ENCODE data around the gene DTNA. TPM values are rescaled to one million over a fixed set of nuclear protein-coding genes. Genes with fewer than 3 reads are reported as not detected.

DTNA gene
- total RNA-seq, 1 experiment from 2014 or later = 0.77 TPM

DNA sequence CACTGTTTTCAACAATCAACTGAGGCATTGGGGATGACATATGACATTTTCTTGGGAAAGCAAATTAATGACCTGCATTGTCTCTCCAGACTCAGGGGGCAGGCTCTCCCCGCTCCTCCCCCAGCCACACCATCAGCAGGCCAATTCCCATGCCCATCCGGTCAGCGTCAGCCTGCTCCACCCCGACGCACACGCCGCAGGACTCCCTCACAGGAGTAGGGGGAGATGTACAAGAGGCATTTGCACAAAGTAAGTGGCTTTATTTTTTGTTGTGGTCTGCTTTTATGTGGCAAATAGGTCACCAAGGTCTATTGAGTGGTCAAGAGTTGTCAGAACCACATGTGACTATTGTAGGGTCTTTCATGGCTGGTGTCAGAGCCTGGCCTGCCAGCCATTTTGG, 165.1 kb downstream of the DTNA start:
- no TSS peak for BruUV-seq (replicated peaks)
- ChIA-PET CTCF (no interaction called here), POLR2A (no interaction called here)
- Histone ChIP-seq H3K36me3 (ENCODE audit: control insufficient read depth, insufficient read depth, low read length) (no peaks in the 10 kb centered on the region), H3K27ac (ENCODE audit: low read length) (no peak overlapping the region), H3K4me1 (ENCODE audit: control insufficient read depth, insufficient read depth, low read length) (no peaks in the 10 kb centered on the region), H3K27me3 (ENCODE audit: control insufficient read depth, insufficient read depth, low read length) (no peaks in the 10 kb centered on the region), H3K9me3 (ENCODE audit: control insufficient read depth, insufficient read depth, low read depth, low read length) (no peaks in the 10 kb centered on the region), H3K4me3 (ENCODE audit: low read depth in 2 of 2, low read length in 2 of 2) (no peak overlapping the region)
- DNase-seq (ENCODE audit: low read depth, low spot score) (no peak), ATAC-seq (no peak)
- intact Hi-C loops (cut with micrococcal nuclease; ENCODE audit: unreplicated experiment) = no loop called here
- TF ChIP-seq TCF7L2 (IDR thresholded peaks at IDR 0.05; ENCODE audit: low read depth, low read length) (no peak), POLR2AphosphoS5 (IDR thresholded peaks at IDR 0.05; ENCODE audit: low read depth, low read length) (no peak), SIN3A (IDR thresholded peaks at IDR 0.05; ENCODE audit: borderline replicate concordance, insufficient read depth, low read depth, low read length) (no peak)
- TF ChIP-seq, protein P1, sequence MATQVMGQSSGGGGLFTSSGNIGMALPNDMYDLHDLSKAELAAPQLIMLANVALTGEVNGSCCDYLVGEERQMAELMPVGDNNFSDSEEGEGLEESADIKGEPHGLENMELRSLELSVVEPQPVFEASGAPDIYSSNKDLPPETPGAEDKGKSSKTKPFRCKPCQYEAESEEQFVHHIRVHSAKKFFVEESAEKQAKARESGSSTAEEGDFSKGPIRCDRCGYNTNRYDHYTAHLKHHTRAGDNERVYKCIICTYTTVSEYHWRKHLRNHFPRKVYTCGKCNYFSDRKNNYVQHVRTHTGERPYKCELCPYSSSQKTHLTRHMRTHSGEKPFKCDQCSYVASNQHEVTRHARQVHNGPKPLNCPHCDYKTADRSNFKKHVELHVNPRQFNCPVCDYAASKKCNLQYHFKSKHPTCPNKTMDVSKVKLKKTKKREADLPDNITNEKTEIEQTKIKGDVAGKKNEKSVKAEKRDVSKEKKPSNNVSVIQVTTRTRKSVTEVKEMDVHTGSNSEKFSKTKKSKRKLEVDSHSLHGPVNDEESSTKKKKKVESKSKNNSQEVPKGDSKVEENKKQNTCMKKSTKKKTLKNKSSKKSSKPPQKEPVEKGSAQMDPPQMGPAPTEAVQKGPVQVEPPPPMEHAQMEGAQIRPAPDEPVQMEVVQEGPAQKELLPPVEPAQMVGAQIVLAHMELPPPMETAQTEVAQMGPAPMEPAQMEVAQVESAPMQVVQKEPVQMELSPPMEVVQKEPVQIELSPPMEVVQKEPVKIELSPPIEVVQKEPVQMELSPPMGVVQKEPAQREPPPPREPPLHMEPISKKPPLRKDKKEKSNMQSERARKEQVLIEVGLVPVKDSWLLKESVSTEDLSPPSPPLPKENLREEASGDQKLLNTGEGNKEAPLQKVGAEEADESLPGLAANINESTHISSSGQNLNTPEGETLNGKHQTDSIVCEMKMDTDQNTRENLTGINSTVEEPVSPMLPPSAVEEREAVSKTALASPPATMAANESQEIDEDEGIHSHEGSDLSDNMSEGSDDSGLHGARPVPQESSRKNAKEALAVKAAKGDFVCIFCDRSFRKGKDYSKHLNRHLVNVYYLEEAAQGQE (IDR thresholded peaks at IDR 0.05; ENCODE audit: insufficient read depth in 1 of 2, low read depth in 2 of 2, low read length in 1 of 2) = no peak
- TF ChIP-seq, protein P2, sequence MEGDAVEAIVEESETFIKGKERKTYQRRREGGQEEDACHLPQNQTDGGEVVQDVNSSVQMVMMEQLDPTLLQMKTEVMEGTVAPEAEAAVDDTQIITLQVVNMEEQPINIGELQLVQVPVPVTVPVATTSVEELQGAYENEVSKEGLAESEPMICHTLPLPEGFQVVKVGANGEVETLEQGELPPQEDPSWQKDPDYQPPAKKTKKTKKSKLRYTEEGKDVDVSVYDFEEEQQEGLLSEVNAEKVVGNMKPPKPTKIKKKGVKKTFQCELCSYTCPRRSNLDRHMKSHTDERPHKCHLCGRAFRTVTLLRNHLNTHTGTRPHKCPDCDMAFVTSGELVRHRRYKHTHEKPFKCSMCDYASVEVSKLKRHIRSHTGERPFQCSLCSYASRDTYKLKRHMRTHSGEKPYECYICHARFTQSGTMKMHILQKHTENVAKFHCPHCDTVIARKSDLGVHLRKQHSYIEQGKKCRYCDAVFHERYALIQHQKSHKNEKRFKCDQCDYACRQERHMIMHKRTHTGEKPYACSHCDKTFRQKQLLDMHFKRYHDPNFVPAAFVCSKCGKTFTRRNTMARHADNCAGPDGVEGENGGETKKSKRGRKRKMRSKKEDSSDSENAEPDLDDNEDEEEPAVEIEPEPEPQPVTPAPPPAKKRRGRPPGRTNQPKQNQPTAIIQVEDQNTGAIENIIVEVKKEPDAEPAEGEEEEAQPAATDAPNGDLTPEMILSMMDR (IDR thresholded peaks at IDR 0.05) = no peak
- in situ Hi-C loops (cut with HindIII; ENCODE audit: low pct_unique_long_range_greater_than_20kb, low sequenced_read_pairs) = no loop called here

- DNase-seq (ENCODE audit: low read depth, low spot score) (no peak), ATAC-seq (no peak)
- Histone ChIP-seq H3K4me3 (ENCODE audit: low read depth in 2 of 2, low read length in 2 of 2) (no peak overlapping the region), H3K27ac (ENCODE audit: low read length) (no peak overlapping the region), H3K36me3 (ENCODE audit: control insufficient read depth, insufficient read depth, low read length) (no peaks in the 10 kb centered on the region), H3K9me3 (ENCODE audit: control insufficient read depth, insufficient read depth, low read depth, low read length) (no peaks in the 10 kb centered on the region), H3K27me3 (ENCODE audit: control insufficient read depth, insufficient read depth, low read length) (no peaks in the 10 kb centered on the region), H3K4me1 (ENCODE audit: control insufficient read depth, insufficient read depth, low read length) (no peaks in the 10 kb centered on the region)
- TF ChIP-seq SIN3A (IDR thresholded peaks at IDR 0.05; ENCODE audit: borderline replicate concordance, insufficient read depth, low read depth, low read length) = no peak
- TF ChIP-seq, protein P1 (IDR thresholded peaks at IDR 0.05; ENCODE audit: insufficient read depth in 1 of 2, low read depth in 2 of 2, low read length in 1 of 2) = no peak
- no peak for TF ChIP-seq TCF7L2 (IDR thresholded peaks at IDR 0.05; ENCODE audit: low read depth, low read length)
- TF ChIP-seq, protein P2 (IDR thresholded peaks at IDR 0.05) = no peak
- TF ChIP-seq POLR2AphosphoS5 (IDR thresholded peaks at IDR 0.05; ENCODE audit: low read depth, low read length) = no peak
- no TSS peak for BruUV-seq (replicated peaks)
- in situ Hi-C loops (cut with HindIII; ENCODE audit: low pct_unique_long_range_greater_than_20kb, low sequenced_read_pairs) = no loop called here
- intact Hi-C loops (cut with micrococcal nuclease; ENCODE audit: unreplicated experiment) = loop anchor here (5.0 kb wide), 1 partner anchor 97 kb away; no protein-coding TSS in a partner anchor
- ChIA-PET CTCF (no interaction called here), POLR2A (no interaction called here)
Measured at GRCh38 chr18:34880403-34880802, 170.3 kb downstream of the DTNA start.

All from Panc1 (cell line).